Endometrial microvascular endothelial cells (primary cell): ENCODE measurements around the gene MCF2L. TPM values are rescaled to one million over a fixed set of nuclear protein-coding genes. Genes with fewer than 3 reads are reported as not detected.

Experiments
- in situ Hi-C: cut with HindIII; loops from 2 replicates; pipeline ENCODE4 v1.10.0; 2017; ENCODE audit warnings: low sequenced_read_pairs, low pct_unique_long_range_greater_than_20kb; ENCODE audit errors: inconsistent ontology term
- total RNA-seq: library from RNA; depleted of rRNA; stranded (reverse); fragments of >200 nt; gene quantifications from one replicate; pipeline ENCODE4 v1.2.3, GENCODE V29; 2015; ENCODE audit errors: inconsistent ontology term

The MCF2L gene
- total RNA-seq, 1 donor from 2014 or later: 5.3 TPM

DNA sequence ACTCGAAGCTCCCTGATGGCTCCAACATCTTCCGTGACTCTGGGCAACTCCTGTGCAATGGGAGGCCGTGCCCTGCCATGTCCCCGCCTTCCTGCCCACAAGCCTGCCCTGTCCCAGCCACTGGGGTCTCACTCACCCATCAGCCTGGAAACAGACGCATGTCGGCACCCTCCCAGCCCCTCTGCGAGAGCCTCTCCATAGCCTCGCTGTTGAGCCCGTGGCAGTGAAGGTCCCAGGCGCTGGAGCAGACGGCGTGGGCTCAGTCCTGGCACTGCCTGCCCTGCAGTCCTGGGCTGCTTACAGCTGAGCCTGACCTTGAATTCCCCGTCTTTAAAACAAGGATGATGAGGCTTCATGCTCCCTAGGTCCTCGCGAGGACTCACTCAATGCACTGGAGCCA, 37.0 kb downstream of the MCF2L start:
- in situ Hi-C loops: no loop called here

DNA sequence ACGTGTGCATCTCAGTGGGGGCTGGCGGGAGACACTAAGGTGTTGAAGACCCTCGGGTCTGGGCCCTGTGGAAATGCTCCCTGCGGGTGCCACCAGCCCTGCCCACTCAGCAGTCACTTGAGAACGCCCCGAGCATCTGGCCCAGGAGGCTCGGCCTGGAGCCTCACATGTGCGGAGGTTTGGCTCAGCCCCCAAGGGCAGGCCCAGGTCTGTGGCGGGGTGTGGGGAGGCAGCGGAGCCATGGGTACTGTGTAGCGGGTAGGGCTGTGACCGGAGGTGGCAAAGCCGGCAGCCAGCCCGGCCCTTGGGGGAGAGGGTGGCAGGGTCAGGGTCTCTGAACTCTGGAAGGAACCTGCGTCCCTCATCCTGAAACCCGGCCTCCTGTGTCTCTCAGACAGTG, 37.6 kb downstream of the MCF2L start:
- in situ Hi-C loops: no loop called here

DNA sequence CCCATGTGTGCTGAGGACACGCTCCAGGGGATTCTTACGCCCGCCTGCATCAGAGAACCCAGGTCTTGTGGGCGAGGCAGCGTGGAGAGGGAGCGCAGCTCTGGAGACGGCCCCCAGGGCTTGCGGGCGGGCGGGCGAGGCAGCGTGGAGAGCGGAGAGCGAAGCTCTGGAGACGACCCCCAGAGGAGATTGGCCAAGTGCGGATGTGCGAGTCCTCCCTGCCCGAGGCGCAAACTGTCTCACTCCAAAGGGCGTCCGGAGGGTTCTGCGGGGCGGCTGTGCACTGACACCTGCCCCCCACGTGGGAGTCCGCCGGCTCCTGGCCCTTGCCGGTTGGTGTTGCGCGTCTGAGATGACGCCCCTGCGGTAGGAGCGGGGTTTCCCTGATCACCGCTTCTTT, 39.8 kb downstream of the MCF2L start:
- in situ Hi-C loops: no loop called here

DNA sequence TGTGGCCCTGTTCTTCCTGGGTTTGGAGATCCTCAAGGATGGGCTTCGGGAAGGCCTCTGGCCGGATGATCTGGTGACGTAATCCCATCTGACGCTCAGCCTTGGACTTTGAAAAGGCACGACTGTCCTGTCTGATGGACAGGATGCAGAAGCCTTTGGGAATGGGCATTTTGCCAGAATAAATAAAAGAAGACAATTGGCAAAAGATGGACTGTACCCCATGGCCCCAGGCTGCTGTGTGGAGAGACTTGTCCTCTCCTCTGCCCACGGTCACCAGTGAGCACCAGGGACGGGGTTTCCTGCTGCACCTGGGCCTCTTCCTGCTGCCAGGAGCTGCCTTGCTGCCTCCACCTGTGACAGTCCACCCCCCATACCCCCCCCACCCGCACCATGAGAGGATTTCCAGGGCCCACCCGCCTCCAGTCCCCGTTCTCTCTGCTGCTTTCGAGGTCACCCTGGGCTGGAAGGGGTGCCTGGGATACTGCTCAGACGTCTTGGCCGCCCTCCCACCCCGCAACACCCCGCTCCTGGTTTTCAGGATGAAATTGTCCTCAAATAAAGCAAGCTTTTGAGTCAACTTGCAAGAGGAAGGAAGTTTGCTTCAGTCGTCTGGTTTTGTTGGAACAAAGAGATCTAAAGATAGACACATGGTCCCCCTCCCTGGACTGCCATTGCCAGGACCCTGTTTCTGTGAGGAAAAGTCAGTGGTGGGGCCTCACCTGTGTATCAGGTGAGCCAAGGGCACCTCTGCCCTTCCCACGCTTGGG, 40.9 kb downstream of the MCF2L start:
- in situ Hi-C loops: no loop called here

DNA sequence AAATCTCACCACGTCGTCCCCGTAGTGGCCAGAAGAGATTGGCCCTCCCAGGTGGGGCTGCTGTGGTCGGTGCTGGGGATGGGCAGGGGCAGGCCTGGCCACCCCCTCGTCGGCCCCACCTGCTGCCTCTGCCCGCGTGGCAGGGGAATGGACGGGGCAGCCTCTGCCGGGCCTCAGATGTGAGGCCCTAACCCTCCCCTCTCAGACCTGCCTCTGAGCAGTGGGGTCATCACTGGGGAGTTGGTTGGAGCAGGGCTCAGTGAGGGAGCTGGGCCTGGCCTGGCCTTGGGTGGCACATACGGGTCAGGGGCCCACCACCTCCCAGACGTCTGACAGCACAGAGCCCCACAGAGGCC, 41.5 kb downstream of the MCF2L start:
- in situ Hi-C loops: no loop called here

DNA sequence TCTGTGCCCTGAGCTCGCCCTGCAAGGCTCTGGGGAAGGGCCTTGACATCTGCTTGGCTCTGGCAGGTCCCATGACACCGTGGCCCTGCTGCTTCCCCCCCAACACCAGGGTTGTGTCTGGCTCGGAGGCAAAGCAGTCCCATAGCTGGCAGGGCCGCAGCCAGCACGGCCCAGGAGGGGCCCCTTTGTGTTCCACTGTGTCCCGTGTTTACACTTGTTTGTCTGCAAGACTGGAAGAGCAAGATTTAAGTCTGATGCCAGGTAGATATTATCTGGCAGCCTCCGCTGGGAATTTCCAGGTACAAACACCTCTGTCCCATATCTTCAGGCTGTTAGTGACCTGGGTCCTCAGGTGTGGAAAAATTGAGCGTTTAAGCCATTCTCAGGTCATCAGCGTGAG, 44.3 kb downstream of the MCF2L start:
- in situ Hi-C loops: no loop called here

DNA sequence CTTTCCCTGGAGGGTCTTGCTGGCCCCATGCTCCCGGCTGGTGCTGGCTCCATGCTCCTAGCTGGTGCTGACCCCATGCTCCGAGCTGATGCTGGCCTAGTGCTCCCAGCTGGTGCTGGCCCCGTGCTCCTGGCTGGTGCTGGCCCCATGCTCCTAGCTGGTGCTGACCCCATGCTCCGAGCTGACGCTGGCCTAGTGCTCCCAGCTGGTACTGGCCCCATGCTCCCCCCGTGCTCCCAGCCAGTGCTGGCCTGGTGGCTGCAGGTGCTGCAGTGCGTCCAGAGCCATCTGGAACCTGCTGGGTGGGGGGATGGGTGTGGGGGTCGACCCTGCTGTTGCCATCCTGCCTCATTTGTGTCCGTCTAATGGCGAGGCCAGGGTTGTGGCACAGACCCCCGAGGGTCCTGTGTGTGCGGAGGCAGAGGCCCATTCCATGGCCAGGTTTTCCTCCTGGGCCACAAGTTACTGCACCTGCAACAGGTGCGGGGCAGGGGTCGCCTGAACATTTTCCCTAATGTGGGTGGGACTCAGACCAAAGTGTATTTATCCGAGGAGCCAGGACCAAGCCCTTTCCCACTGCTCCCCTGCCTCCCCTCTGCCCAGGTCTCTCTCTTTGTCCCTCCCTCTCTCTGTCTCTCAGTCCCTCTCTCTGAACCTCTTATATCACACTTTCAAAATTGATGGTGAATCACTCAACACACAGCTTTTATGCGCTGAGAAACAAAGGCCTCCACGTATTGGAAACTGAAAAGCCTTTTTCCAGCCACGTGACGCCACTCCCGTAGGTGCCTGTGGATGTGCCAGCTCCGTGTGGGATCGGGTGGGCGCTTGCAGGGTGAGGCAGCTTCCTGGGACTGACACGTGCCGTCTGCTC, 45.1 kb downstream of the MCF2L start:
- in situ Hi-C loops: no loop called here

DNA sequence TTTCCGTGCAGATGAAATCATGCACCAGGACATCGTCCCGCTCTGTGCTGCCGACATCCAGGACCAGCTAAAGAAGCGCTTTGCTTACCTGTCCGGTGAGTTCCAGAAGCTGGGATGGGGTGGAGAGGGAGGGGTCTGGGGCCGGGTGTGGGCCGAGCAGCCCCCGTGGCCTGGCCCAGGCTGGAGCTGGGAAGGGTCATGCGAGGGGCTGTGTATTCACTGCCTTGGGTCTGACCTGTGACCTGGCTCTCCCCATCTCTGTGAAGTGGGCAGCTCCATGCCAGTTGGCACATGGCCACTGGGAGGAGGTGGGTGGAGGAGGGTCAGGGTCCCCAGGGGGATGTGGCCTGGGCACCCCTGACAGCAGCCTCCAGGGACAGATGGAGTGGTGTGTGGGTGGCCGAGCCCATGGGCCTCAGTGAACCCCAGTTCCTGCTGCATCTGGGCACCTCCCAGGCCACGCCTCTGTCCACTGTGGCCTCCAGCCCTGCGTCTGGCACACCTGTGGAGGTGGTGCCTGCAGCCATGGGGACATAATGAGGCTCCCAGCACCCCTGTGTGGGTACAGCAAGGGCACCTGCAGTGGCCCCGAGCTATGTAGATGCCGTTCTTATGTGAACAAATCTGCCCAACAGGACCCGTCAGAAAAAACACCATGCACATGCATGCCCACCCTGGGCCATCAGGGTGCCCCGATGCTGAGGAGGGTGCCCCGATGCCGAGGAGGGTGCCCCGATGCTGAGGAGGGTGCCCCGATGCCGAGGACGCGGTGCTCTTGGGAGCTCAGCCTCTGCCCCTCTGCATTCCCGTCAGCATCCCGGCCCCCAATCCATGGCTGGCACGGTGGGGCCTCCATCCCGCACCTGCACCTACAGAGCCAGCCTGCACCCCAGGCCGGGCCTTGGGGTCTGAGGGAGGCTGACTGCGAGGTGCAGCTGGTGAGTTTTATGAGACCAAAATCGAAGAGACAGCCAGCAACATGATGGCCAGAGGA, 46.0 kb downstream of the MCF2L start:
- in situ Hi-C loops: no loop called here

DNA sequence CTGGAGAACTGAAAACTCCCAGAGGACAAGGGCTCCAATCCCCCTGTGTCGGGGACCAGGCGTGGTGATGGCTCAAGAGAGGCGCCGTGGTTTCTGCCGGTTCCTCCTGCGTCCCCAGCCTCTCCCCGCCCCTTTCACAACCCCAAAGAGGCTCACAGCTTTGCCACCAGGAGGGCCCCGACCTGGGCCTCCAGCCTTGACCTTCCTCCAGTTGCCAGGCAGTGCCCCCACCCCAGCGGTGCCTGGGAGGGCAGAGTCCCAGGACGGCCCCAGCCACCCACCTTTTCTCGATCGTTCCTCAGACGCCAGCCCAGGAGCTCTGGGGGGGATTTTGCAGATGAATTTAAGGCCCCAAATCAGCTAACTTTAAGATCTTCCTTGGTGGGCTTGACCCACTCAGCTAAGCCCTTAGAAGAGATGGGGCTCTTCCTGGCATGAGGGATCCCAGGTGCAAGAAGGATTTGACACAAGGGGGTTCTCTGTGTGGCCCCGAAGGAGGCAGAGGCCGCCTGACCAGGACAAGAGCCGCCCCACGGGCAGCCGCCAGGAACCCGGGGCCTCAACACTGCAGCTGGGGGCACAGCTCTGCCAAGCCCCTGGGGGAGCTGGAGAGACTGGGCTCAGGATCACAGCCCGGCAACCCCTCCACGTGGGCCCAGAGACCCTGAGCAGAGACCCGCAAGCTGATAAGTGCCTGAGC, 47.0 kb downstream of the MCF2L start:
- in situ Hi-C loops: no loop called here

DNA sequence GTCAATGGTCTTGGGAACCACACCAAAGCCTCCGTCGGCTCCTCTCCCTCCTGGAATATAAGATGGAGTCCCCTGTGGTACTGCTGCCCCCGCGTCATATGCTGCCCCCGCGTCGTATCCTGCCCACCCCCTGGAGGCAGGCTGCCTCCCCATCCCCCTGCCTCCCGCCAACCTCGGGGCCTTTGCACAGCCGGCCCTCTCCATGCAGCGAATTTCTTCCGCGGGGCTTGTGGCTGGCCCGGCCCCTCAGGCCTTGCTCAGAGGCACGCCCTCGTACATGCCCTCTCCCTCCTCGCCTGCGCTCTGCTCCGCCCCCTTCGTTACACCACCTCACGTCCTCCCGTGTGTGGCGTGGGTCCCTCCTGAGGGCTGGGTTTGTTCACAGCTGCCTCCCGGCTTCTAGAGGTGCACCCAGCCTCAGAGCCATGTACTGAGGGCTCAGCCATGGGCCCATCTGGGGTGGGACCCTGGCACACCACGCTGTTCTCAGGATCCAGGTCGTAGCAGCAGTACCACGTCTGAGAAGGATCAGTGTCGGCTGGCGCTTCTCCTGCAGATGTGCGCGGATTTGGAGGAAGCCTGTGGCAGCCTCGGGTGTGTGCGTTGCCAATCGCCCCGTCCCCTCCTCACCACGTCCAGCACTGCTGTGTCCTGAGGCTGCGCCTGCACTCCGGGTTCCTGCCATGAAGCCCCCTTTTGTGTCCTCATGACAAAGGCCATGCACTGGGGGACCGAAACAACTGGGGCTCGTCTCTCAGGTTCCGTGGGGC, 47.7 kb downstream of the MCF2L start:
- in situ Hi-C loops: no loop called here

DNA sequence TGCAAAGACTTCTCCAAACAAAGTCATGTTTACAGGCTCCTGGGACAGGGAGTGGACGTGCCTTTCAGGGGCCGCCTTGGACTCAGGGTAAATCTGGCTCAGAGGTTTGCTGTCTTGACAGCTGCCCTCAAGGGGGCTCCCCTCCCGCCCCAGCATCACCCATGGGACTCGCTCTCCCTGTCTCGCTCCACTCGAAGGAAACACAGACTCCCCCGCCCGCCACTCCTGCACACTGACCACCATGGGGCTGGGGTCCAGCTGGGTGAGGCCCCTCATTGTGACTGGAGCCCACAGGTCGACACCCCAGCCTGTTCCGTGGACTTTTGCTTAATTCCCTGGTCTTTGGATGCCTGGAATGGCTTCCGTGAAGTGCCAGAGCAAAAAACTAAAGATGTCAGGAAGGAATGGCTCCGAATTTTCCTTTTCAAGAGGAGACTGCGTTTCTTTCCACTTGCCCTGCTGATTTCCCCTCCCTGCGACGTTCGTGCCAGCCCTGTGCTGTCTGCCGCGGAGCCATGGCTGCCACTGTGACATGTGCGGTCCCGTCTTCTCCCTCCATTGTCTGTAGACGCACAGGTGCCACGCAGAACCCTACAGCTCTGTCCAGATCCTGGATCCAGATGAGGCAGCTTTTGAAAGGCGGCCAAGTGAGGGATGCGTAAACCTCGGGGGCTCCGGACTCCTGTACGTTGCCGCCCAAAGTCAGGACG, 48.6 kb downstream of the MCF2L start:
- in situ Hi-C loops: no loop called here

DNA sequence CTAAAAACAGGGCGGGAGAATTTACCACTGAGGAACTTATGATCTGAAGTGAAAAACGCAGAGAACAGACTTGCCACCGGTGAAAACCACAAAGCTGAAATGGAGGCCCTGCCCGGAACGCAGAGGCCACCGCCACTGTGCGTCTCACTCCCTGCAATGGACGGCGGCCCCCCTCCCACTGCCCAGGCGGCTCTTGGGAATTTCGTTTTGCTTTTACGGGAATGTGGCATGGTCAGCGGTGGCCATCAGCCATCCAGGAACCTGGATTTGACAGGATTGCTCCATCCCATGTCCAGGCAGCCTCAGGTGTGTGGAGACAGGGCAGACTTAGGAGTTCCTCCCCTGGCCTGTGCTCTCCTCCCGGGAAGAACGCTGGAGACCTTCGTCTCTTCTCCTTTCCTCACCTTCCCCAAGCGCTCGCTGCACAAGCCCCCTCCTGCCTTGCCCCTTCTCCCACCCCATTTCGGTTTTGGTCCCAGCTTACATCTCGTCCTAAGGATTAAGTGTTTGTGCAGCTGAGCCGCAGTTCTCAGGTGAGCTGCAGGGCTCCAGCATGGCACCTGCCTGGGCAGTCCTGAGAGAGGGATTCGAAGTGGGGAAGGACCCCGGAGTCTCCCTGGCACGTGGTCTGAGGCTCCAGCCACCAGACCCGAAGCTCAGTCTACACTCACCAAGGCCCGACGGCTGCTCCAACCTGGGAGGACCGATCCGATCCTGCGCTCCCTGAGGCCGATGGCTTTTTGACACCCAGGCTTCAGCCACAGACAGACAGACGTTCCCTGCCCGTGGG, 49.9 kb downstream of the MCF2L start:
- in situ Hi-C loops: no loop called here

DNA sequence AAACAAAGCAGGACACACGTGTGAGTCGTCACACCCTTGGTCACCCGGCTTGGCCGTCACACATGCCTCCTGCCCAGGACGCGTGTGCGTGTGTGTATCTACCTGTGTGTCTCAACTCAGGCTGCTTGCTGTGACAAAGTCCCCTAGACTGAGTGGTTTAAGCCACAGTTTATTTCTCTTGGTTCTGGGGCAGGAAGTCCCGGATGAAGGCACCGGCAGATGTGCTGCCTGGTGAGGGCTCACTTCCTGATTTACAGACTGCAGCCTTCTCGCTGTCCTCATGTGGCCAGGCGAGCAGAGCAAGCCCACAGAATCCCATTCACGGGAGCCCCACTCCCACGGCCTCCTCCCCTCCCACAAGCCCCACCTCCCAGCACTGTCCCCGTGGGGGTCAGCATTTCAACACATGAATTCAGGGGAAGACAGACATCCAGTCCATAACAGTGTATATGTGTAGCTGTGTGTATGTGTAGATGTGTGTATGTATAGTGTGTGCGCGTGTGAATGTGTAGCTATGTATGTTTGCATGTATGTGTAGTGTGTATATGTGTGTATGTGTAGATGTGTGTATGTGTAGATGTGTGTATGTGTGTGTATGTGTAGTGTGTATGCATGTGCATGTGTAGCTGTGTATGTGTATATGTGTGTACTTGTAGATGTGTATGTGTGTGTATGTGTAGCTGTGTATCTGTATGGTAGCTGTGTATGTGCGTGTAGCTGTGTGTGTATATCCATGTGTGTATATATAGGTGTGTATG, 51.5 kb downstream of the MCF2L start:
- in situ Hi-C loops: no loop called here

DNA sequence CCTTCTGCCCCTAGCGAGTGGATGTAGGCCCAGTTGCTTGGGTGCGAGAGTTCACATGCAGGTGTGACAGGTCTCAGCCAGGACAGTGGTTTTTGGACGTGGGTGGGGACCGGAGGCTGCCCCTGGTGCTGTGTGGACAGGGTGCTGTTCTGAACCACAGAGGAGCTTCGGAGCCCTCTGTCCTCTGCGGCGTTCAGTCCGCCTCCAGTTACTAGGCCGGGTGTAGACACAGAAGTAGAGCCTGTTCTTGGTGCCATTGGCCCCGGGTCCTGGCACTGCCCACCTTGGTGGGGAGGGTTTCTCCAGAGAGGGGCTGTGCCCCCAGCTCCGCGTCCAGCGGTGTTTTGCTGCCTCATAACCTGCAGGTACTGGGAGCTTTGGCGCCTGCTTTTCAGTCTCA, 52.4 kb downstream of the MCF2L start:
- in situ Hi-C loops: no loop called here

DNA sequence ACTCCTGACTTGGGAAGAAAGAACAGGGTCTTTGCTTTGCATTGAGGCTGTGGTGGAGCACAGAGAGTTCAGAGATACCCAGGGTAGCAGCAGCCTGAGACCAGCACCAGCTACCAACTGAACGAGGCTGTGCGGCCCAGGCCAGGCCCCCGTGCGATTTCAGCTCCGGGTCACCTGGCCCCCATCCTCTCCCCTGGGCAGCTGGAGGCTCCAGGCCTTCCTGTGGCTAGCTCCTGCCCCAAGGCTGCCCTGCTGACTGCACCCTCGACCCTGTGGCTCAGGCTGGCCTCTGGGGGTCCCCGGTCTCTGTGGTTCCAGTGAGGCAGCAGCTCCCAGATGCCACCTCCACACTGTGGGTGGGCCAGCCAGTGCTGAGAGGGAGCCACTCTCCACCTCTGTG, 52.8 kb downstream of the MCF2L start:
- in situ Hi-C loops: no loop called here

DNA sequence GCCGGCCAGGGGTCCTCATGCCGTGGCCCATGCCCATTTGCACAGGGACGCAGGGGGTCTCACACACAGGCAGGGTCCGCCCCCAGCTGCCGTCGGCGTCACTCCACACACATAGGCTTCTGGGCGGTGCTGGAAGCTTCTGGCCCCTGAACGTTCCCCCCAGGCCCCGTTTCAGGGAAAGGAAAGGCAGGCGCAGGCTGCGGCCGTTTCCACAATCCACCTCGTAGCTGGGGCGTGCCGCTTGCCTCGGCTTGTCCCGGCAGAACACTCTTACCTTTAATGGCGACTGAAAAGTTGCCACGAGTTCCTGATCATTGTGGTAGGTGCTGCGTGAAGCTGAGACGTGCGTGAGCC, 53.4 kb downstream of the MCF2L start:
- in situ Hi-C loops: no loop called here
